Astrocyte of the cerebellum (primary cell): ENCODE data around the gene MLH3.

Experiments used
- DNase-seq: peaks from one replicate; pipeline ENCODE4 v3.0.0-alpha.2; 2011; ENCODE audit warnings: low read depth
- H3K4me3 ChIP-seq: 2 replicates; pipeline ENCODE4 v1.5.1; 2011; ENCODE audit warnings: mild to moderate bottlenecking, low read depth, low read length, moderate library complexity
- CTCF ChIP-seq: IDR thresholded peaks from 2 replicates; pipeline ENCODE4 v1.5.1; 2012; ENCODE audit warnings: low read length, low read depth, moderate library complexity, mild to moderate bottlenecking; ENCODE audit errors: missing control alignments
- in situ Hi-C: cut with HindIII; loops from 2 replicates; pipeline ENCODE4 v1.10.0; 2017; ENCODE audit warnings: low sequenced_read_pairs

Gene MLH3

GRCh38 chr14:75015496-75015895, 35.8 kb downstream of the MLH3 start:
- in situ Hi-C loops = loop anchor here (5.0 kb wide), 1 partner anchor 62 kb away; no protein-coding TSS in a partner anchor
- no peak for TF ChIP-seq CTCF
- no peak for DNase-seq
- H3K4me3 ChIP-seq = no peak overlapping the region

- no peak overlapping the region for H3K4me3 ChIP-seq
- TF ChIP-seq CTCF = no peak
- in situ Hi-C loops = no loop called here
- DNase-seq = no peak
Observed at GRCh38 chr14:75013290-75013689, 38.0 kb downstream of the MLH3 start.

- no peak for TF ChIP-seq CTCF
- in situ Hi-C loops = no loop called here
- no peak overlapping the region for H3K4me3 ChIP-seq
- DNase-seq = peak; percentile 39
Observed at GRCh38 chr14:75011356-75011994, 39.8 kb downstream of the MLH3 start.

GRCh38 chr14:75010472-75011093, 40.7 kb downstream of the MLH3 start:
- no peak overlapping the region for H3K4me3 ChIP-seq
- DNase-seq = no peak
- in situ Hi-C loops = no loop called here
- no peak for TF ChIP-seq CTCF

GRCh38 chr14:75009176-75009575, 42.1 kb downstream of the MLH3 start:
- in situ Hi-C loops = no loop called here
- no peak for DNase-seq
- no peak overlapping the region for H3K4me3 ChIP-seq
- no peak for TF ChIP-seq CTCF

- DNase-seq = no peak
- TF ChIP-seq CTCF = no peak
- no peak overlapping the region for H3K4me3 ChIP-seq
- in situ Hi-C loops = no loop called here
Observed at GRCh38 chr14:75005357-75005756, 45.9 kb downstream of the MLH3 start.
